Right atrium auricular region (tissue), 2 donors: ENCODE data around the gene TNFRSF6B. TPM values are rescaled to one million over a fixed set of nuclear protein-coding genes. Genes with fewer than 3 reads are reported as not detected.

Experiments
- DNase-seq: peaks from one replicate; pipeline ENCODE4 v3.0.0-alpha.2; 2019; ENCODE audit warnings: low spot score
- H3K27ac ChIP-seq, 2 donors: fragments of 200-600 bp; sonication (generic); 1 replicate in 1 of 2; 2 replicates in 1 of 2; pipeline ENCODE4 v1.5.1; 2016 to 2019
- H3K27me3 ChIP-seq, 2 donors: fragments of 200-600 bp; sonication (generic); one replicate each; pipeline versions ENCODE4 v1.5.1 to v1.6.0; 2017 to 2019
- H3K36me3 ChIP-seq: fragments of 200-600 bp; sonication (generic); one replicate; pipeline ENCODE4 v1.5.1; 2016
- H3K4me1 ChIP-seq, 2 donors: fragments of 200-600 bp; sonication (generic); one replicate each; pipeline versions ENCODE4 v1.5.1 to v1.6.0; 2017 to 2019
- H3K4me3 ChIP-seq, 2 donors: fragments of 200-600 bp; sonication (generic); 1 replicate in 1 of 2; 2 replicates in 1 of 2; pipeline ENCODE4 v1.5.1; 2017 to 2019; ENCODE audit warnings: mild to moderate bottlenecking in 1 of 2, moderate library complexity in 1 of 2
- H3K9me3 ChIP-seq, 2 donors: fragments of 200-600 bp; sonication (generic); one replicate each; pipeline ENCODE4 v1.5.1; 2019
- total RNA-seq, 2 donors: library from RNA; depleted of rRNA; stranded (reverse); fragments of >200 nt; gene quantifications; one replicate each; pipeline ENCODE4 v1.1.0, GENCODE V29; 2016
- TF ChIP-seq, protein P1 (sequence below), 2 donors: fragments of 200-600 bp; sonication (generic); IDR thresholded peaks; one replicate each; pipeline ENCODE4 v1.5.1; 2019; ENCODE audit warnings: antibody characterized with exemption in 2 of 2

Gene TNFRSF6B
- total RNA-seq, 2 donors from 2014 or later, result 1.2 to 3.8 TPM

DNA sequence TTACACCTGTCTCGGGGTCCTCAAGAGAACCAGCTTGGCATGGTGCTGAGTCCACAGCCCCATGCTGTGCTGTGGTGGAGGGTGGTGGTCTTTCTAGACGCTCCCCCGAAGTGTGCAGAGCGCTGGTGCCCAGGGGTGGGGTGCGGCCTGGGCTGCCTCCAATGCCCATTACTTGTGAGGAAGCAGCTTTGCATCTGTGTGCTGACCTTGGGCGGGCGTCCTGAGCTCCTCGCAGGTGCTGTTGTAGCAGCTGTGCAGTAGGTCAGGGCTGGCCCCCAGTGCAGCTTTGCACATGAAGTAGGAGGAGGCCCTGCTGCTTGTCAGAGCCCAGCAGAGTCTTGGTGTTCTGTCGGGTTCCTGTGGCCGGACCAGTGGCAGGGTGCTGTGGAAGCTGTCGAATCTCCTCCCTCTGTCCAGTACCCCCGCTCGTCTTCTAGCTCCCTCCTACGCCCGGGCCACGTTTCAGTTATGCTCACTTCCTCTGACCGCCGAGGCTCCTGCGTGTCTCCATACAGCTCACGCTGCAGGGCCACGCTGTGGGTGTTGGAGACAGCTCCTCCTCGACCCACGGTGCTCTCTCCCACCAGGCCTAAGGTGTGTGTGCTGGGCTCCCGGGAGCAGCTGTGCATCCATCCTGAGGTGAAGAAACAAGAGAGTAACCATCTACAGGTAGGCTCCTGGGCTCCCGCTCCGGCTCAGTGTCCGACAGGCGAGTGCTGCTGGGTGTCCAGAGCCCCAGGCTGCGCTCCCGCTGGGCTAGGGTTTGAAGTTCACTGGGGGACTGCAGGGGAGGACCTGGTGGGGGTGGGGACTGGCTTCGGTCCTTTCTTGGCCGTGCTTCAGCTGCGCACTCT, 34.3 kb upstream of the TNFRSF6B start:
- Histone ChIP-seq H3K27me3 (no peaks in the 10 kb centered on the region), H3K9me3 (no peaks in the 10 kb centered on the region), H3K27ac (no peak overlapping the region), H3K36me3 (peaks cover 26% of the 10 kb centered on the region), H3K4me3 (no peak overlapping the region), H3K4me1 (peaks cover 0 to 18% of the 10 kb centered on the region in 2 donors)
- TF ChIP-seq, protein P1, sequence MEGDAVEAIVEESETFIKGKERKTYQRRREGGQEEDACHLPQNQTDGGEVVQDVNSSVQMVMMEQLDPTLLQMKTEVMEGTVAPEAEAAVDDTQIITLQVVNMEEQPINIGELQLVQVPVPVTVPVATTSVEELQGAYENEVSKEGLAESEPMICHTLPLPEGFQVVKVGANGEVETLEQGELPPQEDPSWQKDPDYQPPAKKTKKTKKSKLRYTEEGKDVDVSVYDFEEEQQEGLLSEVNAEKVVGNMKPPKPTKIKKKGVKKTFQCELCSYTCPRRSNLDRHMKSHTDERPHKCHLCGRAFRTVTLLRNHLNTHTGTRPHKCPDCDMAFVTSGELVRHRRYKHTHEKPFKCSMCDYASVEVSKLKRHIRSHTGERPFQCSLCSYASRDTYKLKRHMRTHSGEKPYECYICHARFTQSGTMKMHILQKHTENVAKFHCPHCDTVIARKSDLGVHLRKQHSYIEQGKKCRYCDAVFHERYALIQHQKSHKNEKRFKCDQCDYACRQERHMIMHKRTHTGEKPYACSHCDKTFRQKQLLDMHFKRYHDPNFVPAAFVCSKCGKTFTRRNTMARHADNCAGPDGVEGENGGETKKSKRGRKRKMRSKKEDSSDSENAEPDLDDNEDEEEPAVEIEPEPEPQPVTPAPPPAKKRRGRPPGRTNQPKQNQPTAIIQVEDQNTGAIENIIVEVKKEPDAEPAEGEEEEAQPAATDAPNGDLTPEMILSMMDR (IDR thresholded peaks at IDR 0.05), result no peak
- no peak for DNase-seq

GRCh38 chr20:63662813-63663189, 33.7 kb upstream of the TNFRSF6B start:
- Histone ChIP-seq H3K4me3 (no peak overlapping the region), H3K36me3 (peaks cover 33% of the 10 kb centered on the region), H3K27ac (no peak overlapping the region), H3K9me3 (no peaks in the 10 kb centered on the region), H3K27me3 (no peaks in the 10 kb centered on the region), H3K4me1 (peaks cover 0 to 12% of the 10 kb centered on the region in 2 donors)
- DNase-seq, result no peak
- TF ChIP-seq, protein P1 (IDR thresholded peaks at IDR 0.05), result no peak

DNA sequence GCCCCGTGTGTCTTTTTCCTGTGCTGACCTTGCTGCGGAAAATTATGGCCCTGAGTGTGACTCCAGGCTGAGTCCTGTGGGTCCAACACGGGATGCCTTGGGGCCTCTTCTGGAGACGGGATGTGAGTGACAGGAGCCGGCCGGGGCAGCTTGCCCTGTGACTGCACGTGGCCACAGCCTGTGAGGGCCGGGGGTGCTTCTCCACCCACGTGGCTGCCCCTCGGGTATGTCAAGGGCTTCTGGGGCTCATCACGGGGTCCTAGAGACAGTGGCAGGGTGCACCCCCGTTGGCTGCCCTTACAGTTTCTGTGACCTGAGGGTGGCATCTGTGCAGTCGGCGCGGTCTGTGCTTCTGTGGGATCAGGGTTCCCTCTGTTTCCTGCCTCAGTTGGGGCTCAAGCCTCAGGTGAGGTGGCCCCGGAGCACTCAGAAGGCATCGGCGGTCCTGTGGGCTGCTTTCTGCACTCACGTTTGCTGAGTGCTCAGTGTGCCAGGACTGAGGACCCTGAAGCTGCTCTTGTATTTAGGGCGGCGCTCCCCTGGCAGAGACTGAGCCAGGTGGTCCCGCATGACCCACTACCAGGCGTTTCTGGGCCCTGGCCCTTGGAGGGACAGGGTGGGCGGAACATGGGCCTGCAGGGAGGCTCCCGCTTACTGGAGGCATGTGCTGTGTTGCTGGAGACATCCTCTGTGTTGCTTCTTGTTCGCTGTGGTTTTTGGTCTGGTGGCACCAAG, 33.0 kb upstream of the TNFRSF6B start:
- peaks cover 0 to 10% of the 10 kb centered on the region in 2 donors for H3K4me1 ChIP-seq
- TF ChIP-seq, protein P1 (IDR thresholded peaks at IDR 0.05), result no peak
- no peak overlapping the region for H3K4me3 ChIP-seq
- H3K9me3 ChIP-seq, result no peaks in the 10 kb centered on the region
- no peaks in the 10 kb centered on the region for H3K27me3 ChIP-seq
- no peak overlapping the region for H3K27ac ChIP-seq
- peaks cover 40% of the 10 kb centered on the region for H3K36me3 ChIP-seq
- DNase-seq, result no peak

GRCh38 chr20:63664143-63664851, 32.2 kb upstream of the TNFRSF6B start:
- peaks cover 47% of the 10 kb centered on the region for H3K36me3 ChIP-seq
- no peak overlapping the region for H3K27ac ChIP-seq
- no peaks in the 10 kb centered on the region for H3K9me3 ChIP-seq
- no peak for DNase-seq
- no peaks in the 10 kb centered on the region for H3K27me3 ChIP-seq
- peaks cover 0 to 5% of the 10 kb centered on the region in 2 donors for H3K4me1 ChIP-seq
- TF ChIP-seq, protein P1 (IDR thresholded peaks at IDR 0.05), result no peak
- H3K4me3 ChIP-seq, result no peak overlapping the region

DNA sequence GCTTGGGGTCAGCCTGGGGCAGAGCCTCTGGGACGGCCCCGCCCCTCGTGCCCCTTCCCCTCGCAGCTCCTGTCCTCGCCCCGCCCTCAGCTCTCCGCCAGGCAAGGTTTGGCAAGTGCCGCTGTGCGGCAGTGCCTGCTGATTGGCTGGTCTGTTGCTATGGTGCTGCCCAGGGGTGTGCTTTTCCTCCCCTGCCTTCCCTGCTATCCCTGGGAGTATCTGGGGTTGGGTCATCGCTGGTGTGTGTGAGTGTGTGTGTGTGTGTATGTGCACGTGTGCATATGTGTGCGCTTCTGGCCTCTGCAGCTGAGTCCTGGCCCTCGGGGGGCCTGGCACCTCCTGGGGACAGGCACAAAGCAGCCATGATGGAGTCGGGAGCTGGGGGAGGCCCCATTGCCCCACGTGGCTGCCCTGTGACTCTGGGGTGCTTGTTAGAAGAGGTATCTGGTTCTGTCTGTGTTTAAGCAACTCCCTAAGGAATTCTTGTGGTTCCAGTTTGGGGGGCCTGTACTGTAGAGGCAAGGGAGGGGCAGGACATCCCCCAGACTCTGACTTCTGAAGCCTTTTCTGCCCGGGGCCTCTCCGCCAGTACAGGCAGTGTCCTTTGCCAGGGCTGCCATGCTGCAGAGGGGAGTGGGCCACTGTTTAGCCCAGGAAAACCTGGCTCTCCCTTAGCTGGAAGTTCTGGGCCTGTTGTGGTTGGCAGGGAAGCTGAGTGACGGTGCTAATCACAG, 31.4 kb upstream of the TNFRSF6B start:
- Histone ChIP-seq H3K27me3 (no peaks in the 10 kb centered on the region), H3K36me3 (peaks cover 47% of the 10 kb centered on the region), H3K4me1 (no peaks in the 10 kb centered on the region), H3K27ac (no peak overlapping the region), H3K4me3 (no peak overlapping the region), H3K9me3 (no peaks in the 10 kb centered on the region)
- no peak for DNase-seq
- TF ChIP-seq, protein P1 (IDR thresholded peaks at IDR 0.05), result no peak
